Astrocyte of the spinal cord (primary cell): ENCODE results near the gene UXS1.

Experiments used
- DNase-seq: peaks from one replicate; pipeline ENCODE4 v3.0.0; 2011; ENCODE audit warnings: low read depth, low spot score
- H3K4me3 ChIP-seq: 2 replicates; pipeline ENCODE4 v1.5.1; 2011; ENCODE audit warnings: low read depth, mild to moderate bottlenecking, low read length, moderate library complexity
- in situ Hi-C: cut with HindIII; loops from 2 replicates; pipeline ENCODE4 v1.10.0; 2017; ENCODE audit warnings: low sequenced_read_pairs
- TF ChIP-seq, protein P1 (sequence below): IDR thresholded peaks from 2 replicates; pipeline ENCODE4 v1.5.1; 2012; ENCODE audit warnings: low read depth, mild to moderate bottlenecking, low read length, inconsistent platforms

UXS1 gene

DNA sequence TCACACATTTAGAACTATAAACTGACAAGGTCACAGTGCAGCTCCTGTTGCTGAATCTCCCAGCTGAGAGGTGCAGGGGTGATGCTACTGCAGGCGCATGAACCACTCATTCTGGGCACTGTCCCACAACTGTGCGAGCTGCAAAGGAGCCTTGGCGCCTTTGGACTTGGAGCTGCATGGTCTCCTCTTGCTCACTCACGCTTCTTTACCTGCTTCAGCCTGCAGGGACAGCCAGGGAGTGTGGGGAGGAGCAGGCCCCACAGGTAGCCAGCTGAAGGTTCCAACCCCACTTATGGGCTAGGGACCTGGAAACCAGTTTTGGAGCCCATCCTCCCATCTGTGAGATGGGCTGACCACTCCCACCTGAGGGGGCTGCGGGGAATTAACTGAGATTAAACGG lies 75.0 kb downstream of the UXS1 start:
- DNase-seq = no peak
- in situ Hi-C loops = no loop called here
- TF ChIP-seq, protein P1, sequence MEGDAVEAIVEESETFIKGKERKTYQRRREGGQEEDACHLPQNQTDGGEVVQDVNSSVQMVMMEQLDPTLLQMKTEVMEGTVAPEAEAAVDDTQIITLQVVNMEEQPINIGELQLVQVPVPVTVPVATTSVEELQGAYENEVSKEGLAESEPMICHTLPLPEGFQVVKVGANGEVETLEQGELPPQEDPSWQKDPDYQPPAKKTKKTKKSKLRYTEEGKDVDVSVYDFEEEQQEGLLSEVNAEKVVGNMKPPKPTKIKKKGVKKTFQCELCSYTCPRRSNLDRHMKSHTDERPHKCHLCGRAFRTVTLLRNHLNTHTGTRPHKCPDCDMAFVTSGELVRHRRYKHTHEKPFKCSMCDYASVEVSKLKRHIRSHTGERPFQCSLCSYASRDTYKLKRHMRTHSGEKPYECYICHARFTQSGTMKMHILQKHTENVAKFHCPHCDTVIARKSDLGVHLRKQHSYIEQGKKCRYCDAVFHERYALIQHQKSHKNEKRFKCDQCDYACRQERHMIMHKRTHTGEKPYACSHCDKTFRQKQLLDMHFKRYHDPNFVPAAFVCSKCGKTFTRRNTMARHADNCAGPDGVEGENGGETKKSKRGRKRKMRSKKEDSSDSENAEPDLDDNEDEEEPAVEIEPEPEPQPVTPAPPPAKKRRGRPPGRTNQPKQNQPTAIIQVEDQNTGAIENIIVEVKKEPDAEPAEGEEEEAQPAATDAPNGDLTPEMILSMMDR = no peak
- no peak overlapping the region for H3K4me3 ChIP-seq

DNA sequence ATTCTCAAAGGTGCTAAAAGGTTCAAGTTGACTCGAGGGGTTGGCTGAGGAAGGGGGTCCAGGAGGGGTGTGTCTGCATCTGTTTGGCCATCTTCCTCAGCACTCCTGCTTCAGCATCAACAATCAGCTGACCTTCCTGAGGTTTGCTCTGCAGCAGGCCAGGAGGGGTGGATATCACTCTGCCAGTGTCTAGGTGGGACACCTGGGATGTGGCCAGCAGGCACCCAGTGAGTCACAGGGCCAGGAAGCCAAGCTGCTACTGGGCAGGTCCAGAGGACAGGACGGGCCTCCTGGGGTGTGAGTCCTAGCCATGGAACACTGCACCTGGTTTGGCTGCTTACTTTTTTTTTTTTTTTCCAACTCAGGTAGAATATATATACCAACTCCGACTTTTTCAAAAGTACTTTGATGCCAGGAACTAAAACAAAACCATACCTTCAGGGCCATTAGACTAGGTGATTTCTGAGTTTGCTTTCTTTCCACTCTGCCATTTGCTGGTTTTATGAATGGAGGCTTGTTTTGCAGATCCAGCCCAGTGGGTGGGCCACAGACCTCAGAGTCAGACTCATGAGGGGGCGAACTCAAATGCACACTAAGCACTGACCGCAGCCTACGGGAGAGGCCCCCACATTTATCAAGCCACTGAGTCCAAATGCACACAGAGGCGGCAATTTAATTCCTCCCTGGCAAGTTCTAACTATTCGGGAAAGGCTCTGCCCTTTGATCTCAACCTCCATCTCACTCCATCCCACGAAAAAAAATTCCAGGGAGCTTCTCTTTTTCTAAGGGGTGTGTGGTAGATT lies 76.0 kb downstream of the UXS1 start:
- no peak overlapping the region for H3K4me3 ChIP-seq
- TF ChIP-seq, protein P1 = no peak
- in situ Hi-C loops = no loop called here

DNA sequence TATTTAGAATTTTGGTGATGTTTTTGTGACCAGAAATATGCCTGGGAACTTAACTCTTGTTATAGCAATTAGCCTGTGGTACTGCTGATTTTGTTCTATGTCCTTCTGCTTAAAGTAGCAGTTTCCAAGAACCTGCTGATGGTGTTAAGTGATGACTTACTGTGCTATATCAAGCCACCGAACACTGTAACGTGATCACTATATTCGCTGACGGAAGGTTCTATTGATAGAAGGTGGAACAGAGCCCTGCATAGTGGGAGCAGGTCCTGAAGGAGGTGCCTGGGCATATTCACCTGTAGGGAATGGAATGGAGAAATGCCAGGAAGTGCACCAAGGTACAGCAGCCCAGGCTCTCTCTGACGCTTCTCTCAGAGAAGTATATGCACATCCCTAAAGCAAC lies 76.8 kb downstream of the UXS1 start:
- H3K4me3 ChIP-seq = no peak overlapping the region
- DNase-seq = no peak
- in situ Hi-C loops = no loop called here
- TF ChIP-seq, protein P1 = no peak

More for the DNA sequence above, 76.0 kb downstream of the UXS1 start:
- peak; percentile 15 for DNase-seq

DNA sequence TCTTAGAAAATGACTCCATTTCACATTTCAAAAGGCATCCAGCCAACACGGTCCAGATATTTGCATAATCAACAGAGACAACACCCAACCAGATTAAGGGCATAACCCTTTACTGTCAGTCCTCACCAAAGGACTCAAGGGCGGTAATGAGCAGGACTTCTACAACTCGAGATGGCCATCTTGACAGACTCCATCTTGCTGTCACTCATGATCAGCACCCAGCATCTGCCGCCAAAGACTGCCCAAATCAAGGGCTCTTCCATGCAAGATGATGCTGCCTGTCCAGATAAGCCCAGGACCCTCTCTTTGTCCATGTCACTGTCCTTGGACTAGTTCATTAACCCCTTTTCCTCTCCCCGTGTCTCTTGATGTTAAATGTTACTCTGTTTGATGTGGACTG lies 77.9 kb downstream of the UXS1 start:
- H3K4me3 ChIP-seq = no peak overlapping the region
- TF ChIP-seq, protein P1 = no peak
- DNase-seq = no peak
- in situ Hi-C loops = no loop called here

- no peak overlapping the region for H3K4me3 ChIP-seq
- TF ChIP-seq, protein P1 = no peak
- DNase-seq = no peak
- in situ Hi-C loops = no loop called here
These were observed 78.4 kb downstream of the UXS1 start for GRCh38 chr2:106115665-106116064.

DNA sequence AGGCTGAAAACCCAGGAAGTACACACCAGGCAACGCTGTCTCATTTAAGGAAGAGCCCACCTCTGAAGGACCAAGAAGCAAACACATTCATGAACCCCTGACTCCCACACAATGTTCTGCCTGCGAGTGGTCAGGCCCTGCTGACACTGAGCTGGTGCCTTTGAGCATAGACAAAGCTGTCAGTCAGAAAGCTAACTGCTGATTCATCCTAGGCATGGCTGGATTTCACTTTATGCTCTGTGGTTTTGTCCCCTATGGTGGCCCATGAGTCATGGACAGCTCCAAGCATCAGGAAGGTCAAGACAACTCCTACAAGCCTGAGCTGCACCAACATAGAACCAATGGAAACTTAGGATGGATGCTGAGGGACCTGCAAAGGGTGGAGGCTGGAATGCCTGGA lies 78.9 kb downstream of the UXS1 start:
- H3K4me3 ChIP-seq = no peak overlapping the region
- in situ Hi-C loops = no loop called here
- peak; percentile 78 for DNase-seq
- TF ChIP-seq, protein P1 = no peak
